Measurements from ENCODE around the gene NLRP4.

Gene NLRP4

DNA sequence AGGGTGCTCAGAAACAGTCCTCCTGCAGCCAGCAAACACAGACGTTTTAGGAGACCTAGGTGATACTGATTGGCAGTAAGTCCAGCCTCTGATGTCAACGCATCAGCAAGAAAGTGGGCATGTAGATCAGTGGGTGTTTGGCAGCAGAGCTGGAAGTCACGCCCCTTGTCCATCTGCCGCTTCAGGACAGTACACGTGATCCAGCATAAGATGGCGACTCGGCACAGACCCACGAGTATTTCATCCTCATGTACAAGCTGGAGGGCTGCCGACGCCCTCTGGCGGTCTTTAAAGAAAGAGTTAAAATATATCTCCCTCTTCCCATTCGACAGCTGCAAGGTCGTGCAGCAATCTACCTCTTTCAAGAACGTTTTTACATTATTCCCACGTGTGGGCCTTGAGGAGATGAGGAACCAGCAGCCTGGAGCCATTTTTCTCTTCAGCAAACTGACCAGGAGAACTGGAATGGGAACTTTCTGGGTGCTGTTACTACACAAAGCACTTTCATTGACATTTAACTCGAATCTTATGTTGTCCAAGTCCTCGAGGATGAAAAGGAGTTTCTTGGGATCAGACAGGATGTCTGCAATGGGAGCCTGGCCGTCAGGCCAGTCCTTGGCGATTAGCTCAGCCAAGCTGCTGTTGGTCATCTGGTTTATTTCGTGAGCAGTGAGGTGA lies 26.8 kb upstream of the NLRP4 start:
- peak; percentile 95 for ATAC-seq
- TF ChIP-seq RARB (CRISPR knock-in tag; IDR thresholded peaks at IDR 0.05) (no peak), SNAI2 (CRISPR knock-in tag; IDR thresholded peaks at IDR 0.05) (no peak), ZFP30 (CRISPR knock-in tag; IDR thresholded peaks at IDR 0.05) (no peak), TOX (CRISPR knock-in tag; IDR thresholded peaks at IDR 0.05; ENCODE audit: borderline replicate concordance) (no peak), CSDC2 (CRISPR knock-in tag; IDR thresholded peaks at IDR 0.05) (no peak), ISL1 (CRISPR knock-in tag; IDR thresholded peaks at IDR 0.05) (no peak)
- TF ChIP-seq, protein P1, sequence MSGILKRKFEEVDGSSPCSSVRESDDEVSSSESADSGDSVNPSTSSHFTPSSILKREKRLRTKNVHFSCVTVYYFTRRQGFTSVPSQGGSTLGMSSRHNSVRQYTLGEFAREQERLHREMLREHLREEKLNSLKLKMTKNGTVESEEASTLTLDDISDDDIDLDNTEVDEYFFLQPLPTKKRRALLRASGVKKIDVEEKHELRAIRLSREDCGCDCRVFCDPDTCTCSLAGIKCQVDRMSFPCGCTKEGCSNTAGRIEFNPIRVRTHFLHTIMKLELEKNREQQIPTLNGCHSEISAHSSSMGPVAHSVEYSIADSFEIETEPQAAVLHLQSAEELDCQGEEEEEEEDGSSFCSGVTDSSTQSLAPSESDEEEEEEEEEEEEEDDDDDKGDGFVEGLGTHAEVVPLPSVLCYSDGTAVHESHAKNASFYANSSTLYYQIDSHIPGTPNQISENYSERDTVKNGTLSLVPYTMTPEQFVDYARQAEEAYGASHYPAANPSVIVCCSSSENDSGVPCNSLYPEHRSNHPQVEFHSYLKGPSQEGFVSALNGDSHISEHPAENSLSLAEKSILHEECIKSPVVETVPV (CRISPR knock-in tag; IDR thresholded peaks at IDR 0.05), result no peak
- TF ChIP-seq, protein P2, sequence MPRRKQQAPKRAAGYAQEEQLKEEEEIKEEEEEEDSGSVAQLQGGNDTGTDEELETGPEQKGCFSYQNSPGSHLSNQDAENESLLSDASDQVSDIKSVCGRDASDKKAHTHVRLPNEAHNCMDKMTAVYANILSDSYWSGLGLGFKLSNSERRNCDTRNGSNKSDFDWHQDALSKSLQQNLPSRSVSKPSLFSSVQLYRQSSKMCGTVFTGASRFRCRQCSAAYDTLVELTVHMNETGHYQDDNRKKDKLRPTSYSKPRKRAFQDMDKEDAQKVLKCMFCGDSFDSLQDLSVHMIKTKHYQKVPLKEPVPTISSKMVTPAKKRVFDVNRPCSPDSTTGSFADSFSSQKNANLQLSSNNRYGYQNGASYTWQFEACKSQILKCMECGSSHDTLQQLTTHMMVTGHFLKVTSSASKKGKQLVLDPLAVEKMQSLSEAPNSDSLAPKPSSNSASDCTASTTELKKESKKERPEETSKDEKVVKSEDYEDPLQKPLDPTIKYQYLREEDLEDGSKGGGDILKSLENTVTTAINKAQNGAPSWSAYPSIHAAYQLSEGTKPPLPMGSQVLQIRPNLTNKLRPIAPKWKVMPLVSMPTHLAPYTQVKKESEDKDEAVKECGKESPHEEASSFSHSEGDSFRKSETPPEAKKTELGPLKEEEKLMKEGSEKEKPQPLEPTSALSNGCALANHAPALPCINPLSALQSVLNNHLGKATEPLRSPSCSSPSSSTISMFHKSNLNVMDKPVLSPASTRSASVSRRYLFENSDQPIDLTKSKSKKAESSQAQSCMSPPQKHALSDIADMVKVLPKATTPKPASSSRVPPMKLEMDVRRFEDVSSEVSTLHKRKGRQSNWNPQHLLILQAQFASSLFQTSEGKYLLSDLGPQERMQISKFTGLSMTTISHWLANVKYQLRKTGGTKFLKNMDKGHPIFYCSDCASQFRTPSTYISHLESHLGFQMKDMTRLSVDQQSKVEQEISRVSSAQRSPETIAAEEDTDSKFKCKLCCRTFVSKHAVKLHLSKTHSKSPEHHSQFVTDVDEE (CRISPR knock-in tag; IDR thresholded peaks at IDR 0.05), result no peak
- TF ChIP-seq, protein P3, sequence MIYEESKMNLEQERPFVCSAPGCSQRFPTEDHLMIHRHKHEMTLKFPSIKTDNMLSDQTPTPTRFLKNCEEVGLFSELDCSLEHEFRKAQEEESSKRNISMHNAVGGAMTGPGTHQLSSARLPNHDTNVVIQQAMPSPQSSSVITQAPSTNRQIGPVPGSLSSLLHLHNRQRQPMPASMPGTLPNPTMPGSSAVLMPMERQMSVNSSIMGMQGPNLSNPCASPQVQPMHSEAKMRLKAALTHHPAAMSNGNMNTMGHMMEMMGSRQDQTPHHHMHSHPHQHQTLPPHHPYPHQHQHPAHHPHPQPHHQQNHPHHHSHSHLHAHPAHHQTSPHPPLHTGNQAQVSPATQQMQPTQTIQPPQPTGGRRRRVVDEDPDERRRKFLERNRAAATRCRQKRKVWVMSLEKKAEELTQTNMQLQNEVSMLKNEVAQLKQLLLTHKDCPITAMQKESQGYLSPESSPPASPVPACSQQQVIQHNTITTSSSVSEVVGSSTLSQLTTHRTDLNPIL (CRISPR knock-in tag; IDR thresholded peaks at IDR 0.05; ENCODE audit: low read depth), result no peak

DNA sequence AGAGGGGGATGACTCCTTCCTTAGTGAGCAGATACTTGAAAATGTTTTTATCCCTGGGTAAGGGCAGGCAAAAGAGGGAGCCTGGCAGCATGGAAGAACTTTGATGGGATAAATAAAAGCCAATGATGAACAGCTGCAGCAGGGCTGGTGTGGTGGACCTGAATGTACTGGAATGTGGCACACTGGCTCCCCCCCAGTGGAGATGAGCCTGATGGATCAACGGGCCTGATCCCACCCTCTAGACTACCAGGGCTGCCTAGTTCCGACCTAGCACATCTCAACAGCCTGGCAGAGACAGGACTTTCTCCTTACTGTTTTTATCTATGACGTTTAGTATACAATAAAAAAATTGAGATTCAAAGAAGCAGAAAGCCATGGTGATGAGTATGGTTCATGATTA lies 25.0 kb upstream of the NLRP4 start:
- no peak for TF ChIP-seq PPARA (CRISPR knock-in tag; IDR thresholded peaks at IDR 0.05; ENCODE audit: borderline replicate concordance)
- no peak for TF ChIP-seq ARNTL (CRISPR knock-in tag; IDR thresholded peaks at IDR 0.05; ENCODE audit: borderline replicate concordance, low read depth)
- TF ChIP-seq TCF4 (CRISPR knock-in tag; IDR thresholded peaks at IDR 0.05; ENCODE audit: borderline replicate concordance), result no peak
- no peak for TF ChIP-seq ESRRG (CRISPR knock-in tag; IDR thresholded peaks at IDR 0.05)
- TF ChIP-seq, protein P4, sequence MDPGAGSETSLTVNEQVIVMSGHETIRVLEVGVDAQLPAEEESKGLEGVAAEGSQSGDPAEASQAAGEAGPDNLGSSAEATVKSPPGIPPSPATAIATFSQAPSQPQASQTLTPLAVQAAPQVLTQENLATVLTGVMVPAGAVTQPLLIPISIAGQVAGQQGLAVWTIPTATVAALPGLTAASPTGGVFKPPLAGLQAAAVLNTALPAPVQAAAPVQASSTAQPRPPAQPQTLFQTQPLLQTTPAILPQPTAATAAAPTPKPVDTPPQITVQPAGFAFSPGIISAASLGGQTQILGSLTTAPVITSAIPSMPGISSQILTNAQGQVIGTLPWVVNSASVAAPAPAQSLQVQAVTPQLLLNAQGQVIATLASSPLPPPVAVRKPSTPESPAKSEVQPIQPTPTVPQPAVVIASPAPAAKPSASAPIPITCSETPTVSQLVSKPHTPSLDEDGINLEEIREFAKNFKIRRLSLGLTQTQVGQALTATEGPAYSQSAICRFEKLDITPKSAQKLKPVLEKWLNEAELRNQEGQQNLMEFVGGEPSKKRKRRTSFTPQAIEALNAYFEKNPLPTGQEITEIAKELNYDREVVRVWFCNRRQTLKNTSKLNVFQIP (CRISPR knock-in tag; IDR thresholded peaks at IDR 0.05; ENCODE audit: borderline replicate concordance, low read depth), result no peak
- TF ChIP-seq ZC3H10 (CRISPR knock-in tag; IDR thresholded peaks at IDR 0.05), result no peak
- ATAC-seq, result no peak

DNA sequence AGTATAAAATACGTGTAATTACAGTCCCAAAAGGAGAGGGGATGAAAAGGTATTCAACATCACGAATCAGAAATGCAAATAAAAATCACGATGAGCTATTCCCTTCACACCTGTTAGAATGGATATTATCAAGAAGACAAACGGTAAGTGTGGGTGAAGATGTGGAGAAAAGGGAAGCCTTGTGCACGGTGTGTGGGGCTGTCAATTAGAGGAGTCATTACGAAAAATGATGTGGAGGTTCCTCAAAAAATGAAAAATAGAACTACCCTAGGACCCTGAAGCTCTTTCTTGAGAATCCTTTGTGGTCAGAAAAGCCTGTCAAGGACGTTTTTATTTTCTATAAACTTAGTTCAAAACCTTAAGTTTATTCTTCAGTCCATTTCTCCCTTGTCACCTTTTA lies 23.9 kb upstream of the NLRP4 start:
- ATAC-seq, result no peak
- no peak for TF ChIP-seq ZFP3 (CRISPR knock-in tag; IDR thresholded peaks at IDR 0.05)

DNA sequence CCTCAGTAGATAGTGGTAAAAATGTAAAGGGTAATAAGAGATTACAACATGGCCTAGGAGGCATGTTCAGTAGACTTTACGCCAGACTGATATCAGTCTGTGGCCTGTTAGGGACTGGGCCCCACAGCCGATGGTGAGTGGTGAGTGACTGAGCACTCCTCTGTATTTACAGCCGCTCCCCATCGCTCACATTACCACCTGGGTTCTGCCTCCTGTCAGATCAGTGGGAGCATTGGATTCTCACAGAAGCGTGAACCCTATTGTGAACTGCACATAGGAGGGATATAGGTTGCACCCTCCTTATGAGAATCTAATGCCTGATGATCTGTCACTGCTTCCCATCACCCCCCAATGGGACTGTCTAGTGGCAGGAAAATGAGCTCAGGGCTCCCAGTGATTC lies 22.4 kb upstream of the NLRP4 start:
- TF ChIP-seq ZNF8 (CRISPR knock-in tag; IDR thresholded peaks at IDR 0.05), result no peak
- TF ChIP-seq CSDC2 (CRISPR knock-in tag; IDR thresholded peaks at IDR 0.05), result no peak
- TF ChIP-seq TCF4 (CRISPR knock-in tag; IDR thresholded peaks at IDR 0.05; ENCODE audit: borderline replicate concordance), result no peak
- no peak for TF ChIP-seq ZNF565 (CRISPR knock-in tag; conservative IDR thresholded peaks at IDR 0.05; ENCODE audit: low read depth)
- TF ChIP-seq ESRRG (CRISPR knock-in tag; IDR thresholded peaks at IDR 0.05), result no peak
- TF ChIP-seq, protein P4 (CRISPR knock-in tag; IDR thresholded peaks at IDR 0.05; ENCODE audit: borderline replicate concordance, low read depth), result no peak
- TF ChIP-seq, protein P5, sequence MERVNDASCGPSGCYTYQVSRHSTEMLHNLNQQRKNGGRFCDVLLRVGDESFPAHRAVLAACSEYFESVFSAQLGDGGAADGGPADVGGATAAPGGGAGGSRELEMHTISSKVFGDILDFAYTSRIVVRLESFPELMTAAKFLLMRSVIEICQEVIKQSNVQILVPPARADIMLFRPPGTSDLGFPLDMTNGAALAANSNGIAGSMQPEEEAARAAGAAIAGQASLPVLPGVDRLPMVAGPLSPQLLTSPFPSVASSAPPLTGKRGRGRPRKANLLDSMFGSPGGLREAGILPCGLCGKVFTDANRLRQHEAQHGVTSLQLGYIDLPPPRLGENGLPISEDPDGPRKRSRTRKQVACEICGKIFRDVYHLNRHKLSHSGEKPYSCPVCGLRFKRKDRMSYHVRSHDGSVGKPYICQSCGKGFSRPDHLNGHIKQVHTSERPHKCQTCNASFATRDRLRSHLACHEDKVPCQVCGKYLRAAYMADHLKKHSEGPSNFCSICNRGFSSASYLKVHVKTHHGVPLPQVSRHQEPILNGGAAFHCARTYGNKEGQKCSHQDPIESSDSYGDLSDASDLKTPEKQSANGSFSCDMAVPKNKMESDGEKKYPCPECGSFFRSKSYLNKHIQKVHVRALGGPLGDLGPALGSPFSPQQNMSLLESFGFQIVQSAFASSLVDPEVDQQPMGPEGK (CRISPR knock-in tag; IDR thresholded peaks at IDR 0.05; ENCODE audit: borderline replicate concordance), result no peak
- no peak for TF ChIP-seq GLIS3 (CRISPR knock-in tag; IDR thresholded peaks at IDR 0.05)
- TF ChIP-seq, protein P3 (CRISPR knock-in tag; IDR thresholded peaks at IDR 0.05; ENCODE audit: low read depth), result no peak
- TF ChIP-seq BACH2 (CRISPR knock-in tag; IDR thresholded peaks at IDR 0.05; ENCODE audit: borderline replicate concordance), result no peak
- no peak for TF ChIP-seq ZFP30 (CRISPR knock-in tag; IDR thresholded peaks at IDR 0.05)
- TF ChIP-seq ZFP3 (CRISPR knock-in tag; IDR thresholded peaks at IDR 0.05), result no peak
- no peak for TF ChIP-seq OSR1 (CRISPR knock-in tag; IDR thresholded peaks at IDR 0.05)
- no peak for TF ChIP-seq ZC3H10 (CRISPR knock-in tag; IDR thresholded peaks at IDR 0.05)
- TF ChIP-seq RARB (CRISPR knock-in tag; IDR thresholded peaks at IDR 0.05), result no peak
- no peak for TF ChIP-seq SNAI2 (CRISPR knock-in tag; IDR thresholded peaks at IDR 0.05)
- no peak for TF ChIP-seq ZNF70 (CRISPR knock-in tag; IDR thresholded peaks at IDR 0.05)
- no peak for ATAC-seq

All from SK-N-SH treated with all-trans-retinoic acid at 6 μM for 48 hours (cell line).